Epithelial cell of esophagus (primary cell): ENCODE results near the gene ATF7IP2.
A peak's percentile ranks its signal among the peaks of the same experiment; 100 is the strongest.
"Not testable (repeated sequence)": the region's sequence is repeated elsewhere in the genome, so short reads cannot be mapped to it uniquely, and the experiment has no call there.

ENCODE experiments used
- DNase-seq: peaks from one replicate; pipeline ENCODE4 v3.0.0; 2010; ENCODE audit warnings: low read depth
- H3K4me3 ChIP-seq: 2 replicates; pipeline ENCODE4 v1.5.1; 2011; ENCODE audit warnings: mild to moderate bottlenecking, low read length, control low read depth
- TF ChIP-seq, protein P1 (sequence below): IDR thresholded peaks from 2 replicates; pipeline ENCODE4 v1.5.1; 2011; ENCODE audit warnings: low read depth, mild to moderate bottlenecking, low read length, control low read depth, inconsistent platforms; ENCODE audit not compliant: insufficient read depth; ENCODE audit errors: missing control alignments

The ATF7IP2 gene

DNA sequence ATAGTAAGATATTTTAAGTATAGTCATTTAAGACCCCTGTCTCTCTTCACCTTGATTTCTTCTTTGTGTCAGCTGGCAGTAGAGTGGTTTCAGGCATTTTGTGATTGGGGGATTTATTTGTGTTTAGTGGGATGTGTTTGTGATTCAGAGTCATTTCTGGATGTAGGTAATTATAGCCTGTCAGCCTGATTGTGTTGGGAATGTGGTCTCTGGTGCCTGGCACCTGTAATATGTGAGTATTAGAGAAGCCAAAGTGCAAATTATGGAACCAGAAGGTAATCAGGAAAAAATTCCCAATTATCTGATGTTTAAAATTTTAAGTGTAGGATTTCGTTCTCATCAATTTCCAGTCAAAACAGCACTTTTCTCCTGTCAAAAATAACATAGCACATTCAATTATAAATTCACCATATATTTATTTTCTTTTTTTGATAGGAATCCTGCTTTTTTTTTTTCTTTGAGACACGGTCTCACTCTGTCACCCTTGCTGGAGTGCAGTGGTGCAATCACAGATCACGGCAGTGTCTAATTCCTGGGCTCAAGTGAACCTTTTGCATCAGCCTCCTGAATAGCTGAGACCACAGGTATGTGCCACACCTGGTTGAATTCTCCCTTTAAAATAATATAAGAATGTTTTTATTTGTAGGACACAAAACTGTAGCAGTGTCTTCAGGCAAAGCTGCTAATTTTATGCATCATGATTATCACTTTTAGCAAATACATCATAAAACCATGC is 42.7 kb downstream of the ATF7IP2 start:
- TF ChIP-seq, protein P1, sequence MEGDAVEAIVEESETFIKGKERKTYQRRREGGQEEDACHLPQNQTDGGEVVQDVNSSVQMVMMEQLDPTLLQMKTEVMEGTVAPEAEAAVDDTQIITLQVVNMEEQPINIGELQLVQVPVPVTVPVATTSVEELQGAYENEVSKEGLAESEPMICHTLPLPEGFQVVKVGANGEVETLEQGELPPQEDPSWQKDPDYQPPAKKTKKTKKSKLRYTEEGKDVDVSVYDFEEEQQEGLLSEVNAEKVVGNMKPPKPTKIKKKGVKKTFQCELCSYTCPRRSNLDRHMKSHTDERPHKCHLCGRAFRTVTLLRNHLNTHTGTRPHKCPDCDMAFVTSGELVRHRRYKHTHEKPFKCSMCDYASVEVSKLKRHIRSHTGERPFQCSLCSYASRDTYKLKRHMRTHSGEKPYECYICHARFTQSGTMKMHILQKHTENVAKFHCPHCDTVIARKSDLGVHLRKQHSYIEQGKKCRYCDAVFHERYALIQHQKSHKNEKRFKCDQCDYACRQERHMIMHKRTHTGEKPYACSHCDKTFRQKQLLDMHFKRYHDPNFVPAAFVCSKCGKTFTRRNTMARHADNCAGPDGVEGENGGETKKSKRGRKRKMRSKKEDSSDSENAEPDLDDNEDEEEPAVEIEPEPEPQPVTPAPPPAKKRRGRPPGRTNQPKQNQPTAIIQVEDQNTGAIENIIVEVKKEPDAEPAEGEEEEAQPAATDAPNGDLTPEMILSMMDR: no peak
- H3K4me3 ChIP-seq: no peak overlapping the region
- DNase-seq: peak; percentile 75

- peak; percentile 42 for DNase-seq
- H3K4me3 ChIP-seq: not testable (repeated sequence)
Observed at GRCh38 chr16:10429299-10429969, 43.6 kb downstream of the ATF7IP2 start.

- TF ChIP-seq, protein P1: no peak
- DNase-seq: no peak
- H3K4me3 ChIP-seq: no peak overlapping the region
Observed at GRCh38 chr16:10441726-10442125, 55.9 kb downstream of the ATF7IP2 start.

DNA sequence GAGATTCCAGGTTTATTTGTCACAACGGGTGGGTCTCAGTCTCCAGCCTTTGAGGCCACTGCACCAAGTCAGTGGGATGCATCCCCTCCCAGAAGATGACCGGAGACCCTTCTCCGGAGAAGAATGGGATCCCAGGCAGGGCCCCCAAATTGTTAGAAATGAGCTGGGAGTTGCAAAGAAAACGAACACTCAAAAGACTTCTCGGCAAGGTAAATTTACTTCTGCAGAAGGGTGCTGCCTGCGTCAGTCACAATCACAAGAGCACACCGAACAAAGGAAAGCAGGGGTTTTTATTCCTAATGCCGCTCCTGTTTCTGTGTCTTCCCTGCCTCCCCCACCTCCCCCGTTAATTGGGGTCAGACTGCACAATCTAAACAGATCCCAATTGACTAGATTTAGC is 61.4 kb downstream of the ATF7IP2 start:
- TF ChIP-seq, protein P1: no peak
- H3K4me3 ChIP-seq: no peak overlapping the region

GRCh38 chr16:10452208-10453158 is 66.6 kb downstream of the ATF7IP2 start:
- H3K4me3 ChIP-seq, DNase-seq: not testable (repeated sequence)

More for the DNA sequence above, 61.4 kb downstream of the ATF7IP2 start:
- no peak for DNase-seq

GRCh38 chr16:10453159-10453510 is 67.3 kb downstream of the ATF7IP2 start:
- TF ChIP-seq, protein P1: no peak
- no peak for DNase-seq

DNA sequence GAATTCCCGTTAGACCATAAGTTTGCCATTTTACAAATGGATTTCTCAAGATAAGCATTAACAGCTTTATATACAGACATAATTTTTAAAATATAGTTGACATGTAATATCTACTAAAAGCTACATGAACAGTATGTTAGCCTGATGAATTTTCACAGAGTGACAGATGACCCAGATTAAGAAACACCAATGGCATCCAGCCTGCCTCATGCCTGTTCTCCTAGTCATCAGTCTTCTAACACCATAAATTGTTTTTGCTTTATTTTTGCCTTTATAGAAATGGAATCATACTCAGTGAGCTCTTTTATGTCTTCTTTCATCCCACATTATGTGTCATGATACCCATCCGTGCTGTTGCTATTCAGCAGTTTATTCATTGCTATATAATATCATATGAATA is 80.0 kb downstream of the ATF7IP2 start:
- H3K4me3 ChIP-seq: no peak overlapping the region
- no peak for DNase-seq
- TF ChIP-seq, protein P1: no peak

More at GRCh38 chr16:10453159-10453510, 67.3 kb downstream of the ATF7IP2 start:
- H3K4me3 ChIP-seq: no peak overlapping the region
